Stimulated activated CD4-positive, alpha-beta T cell treated with anti-CD3 and anti-CD28 coated beads, Interleukin-12 subunit alpha, Interleukin-12 subunit beta, amount 100 ng/mL, for 4 hours (primary cell): ENCODE results near the gene COL13A1.

Experiments
- DNase-seq: peaks from one replicate; pipeline ENCODE4 v3.0.0-alpha.2; 2020

The COL13A1 gene

GRCh38 chr10:69892406-69892805, 90.7 kb downstream of the COL13A1 start:
- no peak for DNase-seq

GRCh38 chr10:69892816-69893215, 91.1 kb downstream of the COL13A1 start:
- no peak for DNase-seq

- no peak for DNase-seq
Observed at GRCh38 chr10:69893271-69893900, 91.7 kb downstream of the COL13A1 start.

GRCh38 chr10:69894156-69894555, 92.5 kb downstream of the COL13A1 start:
- no peak for DNase-seq

GRCh38 chr10:69895759-69896158, 94.1 kb downstream of the COL13A1 start:
- no peak for DNase-seq

- no peak for DNase-seq
Observed at GRCh38 chr10:69896606-69897231, 95.0 kb downstream of the COL13A1 start.

- no peak for DNase-seq
Observed at GRCh38 chr10:69897432-69897831, 95.7 kb downstream of the COL13A1 start.

- DNase-seq: no peak
Observed at GRCh38 chr10:69897999-69898398, 96.3 kb downstream of the COL13A1 start.

- DNase-seq: no peak
Observed at GRCh38 chr10:69898524-69898923, 96.8 kb downstream of the COL13A1 start.

- DNase-seq: no peak
Observed at GRCh38 chr10:69898941-69899340, 97.2 kb downstream of the COL13A1 start.

GRCh38 chr10:69899727-69900595, 98.3 kb downstream of the COL13A1 start:
- DNase-seq: no peak

GRCh38 chr10:69901022-69901421, 99.3 kb downstream of the COL13A1 start:
- DNase-seq: no peak

GRCh38 chr10:69901628-69902505, 100.2 kb downstream of the COL13A1 start:
- no peak for DNase-seq

GRCh38 chr10:69902835-69903535, 101.3 kb downstream of the COL13A1 start:
- no peak for DNase-seq

- no peak for DNase-seq
Observed at GRCh38 chr10:69904533-69904932, 102.8 kb downstream of the COL13A1 start.

GRCh38 chr10:69906425-69906824, 104.7 kb downstream of the COL13A1 start:
- DNase-seq: no peak

- DNase-seq: no peak
Observed at GRCh38 chr10:69907517-69907916, 105.8 kb downstream of the COL13A1 start.

- no peak for DNase-seq
Observed at GRCh38 chr10:69908124-69908523, 106.4 kb downstream of the COL13A1 start.

GRCh38 chr10:69910561-69910960, 108.9 kb downstream of the COL13A1 start:
- DNase-seq: no peak

- DNase-seq: no peak
Observed at GRCh38 chr10:69911613-69912528, 110.2 kb downstream of the COL13A1 start.

GRCh38 chr10:69912589-69912988, 110.9 kb downstream of the COL13A1 start:
- no peak for DNase-seq
